Breast epithelium (tissue), 3 donors: Measurements from ENCODE around the gene KCNJ9.

Experiments
- CTCF ChIP-seq, 3 donors: fragments of 450-650 bp; IDR thresholded peaks; one replicate each; pipeline ENCODE4 v1.5.1; 2016 to 2017; ENCODE audit warnings: antibody characterized with exemption in 3 of 3, mild to moderate bottlenecking in 3 of 3, moderate library complexity in 3 of 3
- POLR2A ChIP-seq: fragments of 450-650 bp; IDR thresholded peaks from one replicate; pipeline ENCODE4 v1.6.1; 2016; ENCODE audit warnings: antibody characterized with exemption, mild to moderate bottlenecking, moderate library complexity

- TF ChIP-seq CTCF (IDR thresholded peaks at IDR 0.05) (no peak), POLR2A (no peak)
These were observed 20.6 kb downstream of the KCNJ9 start for GRCh38 chr1:160101717-160102522.
